ENCODE results near the gene PASK.

DNA sequence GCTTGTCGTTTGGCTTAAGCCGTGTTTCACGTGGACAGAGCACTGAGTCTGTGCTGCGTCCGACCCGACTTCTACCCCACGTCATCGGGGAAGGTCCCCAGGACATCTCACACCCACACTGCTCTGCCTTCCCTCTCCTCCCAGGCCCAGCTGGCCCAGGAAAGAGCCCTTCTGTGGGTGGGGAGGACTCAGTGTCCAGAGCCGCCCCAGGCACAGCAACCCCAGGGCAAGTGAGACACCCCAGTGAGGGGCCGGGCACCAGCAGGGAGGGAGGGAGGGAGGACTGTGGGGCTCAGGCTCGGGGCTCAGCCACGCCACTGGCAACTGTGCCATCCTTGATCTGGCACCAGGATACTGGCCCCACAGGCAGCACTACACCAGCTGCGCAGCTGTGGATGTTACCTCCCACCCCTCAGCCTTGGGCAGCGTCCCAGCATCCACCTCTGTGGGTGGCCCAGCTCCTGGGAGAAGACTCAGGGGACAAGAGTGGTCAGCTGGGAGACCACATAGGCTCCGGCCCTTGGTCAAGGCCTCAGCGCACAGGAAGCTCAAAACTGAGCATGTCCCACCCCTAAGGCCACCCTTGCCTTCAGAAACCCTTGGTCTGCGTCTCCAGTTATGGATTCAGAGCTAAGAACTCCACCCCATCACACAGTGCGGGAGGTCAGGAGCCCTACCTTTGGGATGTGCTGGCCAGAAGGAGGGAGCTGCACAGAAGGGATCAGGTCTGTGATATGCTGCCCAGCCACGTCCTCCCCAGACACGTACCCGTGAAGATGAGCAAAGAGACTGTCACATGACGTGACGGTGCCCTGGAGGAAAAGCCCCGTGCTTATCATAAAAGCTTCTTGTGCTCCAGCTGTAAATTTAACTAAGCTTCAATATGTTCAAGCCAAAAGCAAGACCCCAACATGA lies 11.7 kb downstream of the PASK start:
- TF ChIP-seq CTCF (IDR thresholded peaks at IDR 0.05) (no peak), POLR2A (IDR thresholded peaks at IDR 0.05) (no peak), POLR2AphosphoS5 (IDR thresholded peaks at IDR 0.05) (no peak), EP300 (IDR thresholded peaks at IDR 0.05) (no peak)
